NT2/D1 (cell line): ENCODE results near the gene SPINDOC.
A peak's percentile ranks its signal among the peaks of the same experiment; 100 is the strongest.

Source experiments
- DNase-seq: peaks from one replicate; pipeline ENCODE4 v3.0.0-alpha.2; 2011; ENCODE audit warnings: low read depth, low spot score
- H3K27me3 ChIP-seq: 2 replicates; pipeline ENCODE4 v1.6.0; 2011; ENCODE audit warnings: mild to moderate bottlenecking; ENCODE audit not compliant: insufficient read length, insufficient read depth
- H3K36me3 ChIP-seq: 2 replicates; pipeline ENCODE4 v1.6.1; 2011; ENCODE audit warnings: mild to moderate bottlenecking, low read length, mixed read lengths; ENCODE audit not compliant: insufficient read depth, insufficient read length
- H3K4me1 ChIP-seq: 2 replicates; pipeline ENCODE4 v1.5.1; 2011; ENCODE audit not compliant: insufficient read depth, insufficient read length
- H3K4me3 ChIP-seq: 2 replicates; pipeline ENCODE4 v1.5.1; 2011; ENCODE audit warnings: low read depth; ENCODE audit not compliant: insufficient read length
- H3K9ac ChIP-seq: 2 replicates; pipeline ENCODE4 v1.6.0; 2011; ENCODE audit warnings: low read depth; ENCODE audit not compliant: insufficient read length
- H3K9me3 ChIP-seq: 2 replicates; pipeline ENCODE4 v1.5.1; 2011; ENCODE audit warnings: mild to moderate bottlenecking, low read length; ENCODE audit not compliant: insufficient read depth
- SUZ12 ChIP-seq: IDR thresholded peaks from 2 replicates; pipeline ENCODE4 v1.6.1; 2011; ENCODE audit not compliant: insufficient read length, insufficient read depth; ENCODE audit errors: extremely low read depth
- YY1 ChIP-seq: IDR thresholded peaks from 2 replicates; pipeline ENCODE4 v1.6.1; 2011; ENCODE audit not compliant: insufficient read length, insufficient read depth
- ZNF274 ChIP-seq: IDR thresholded peaks from 2 replicates; pipeline ENCODE4 v1.6.1; 2011; ENCODE audit warnings: mild to moderate bottlenecking, low read depth, low read length

The SPINDOC gene

GRCh38 chr11:63837739-63838138, 24.5 kb downstream of the SPINDOC start:
- no peak for TF ChIP-seq YY1
- TF ChIP-seq SUZ12 = no peak
- TF ChIP-seq ZNF274 = no peak
- Histone ChIP-seq H3K4me1 (peaks cover 21% of the 10 kb centered on the region), H3K27me3 (no peaks in the 10 kb centered on the region), H3K9ac (peak overlapping the region; percentile 86), H3K36me3 (peaks cover 2% of the 10 kb centered on the region), H3K9me3 (no peaks in the 10 kb centered on the region), H3K4me3 (no peak overlapping the region)
- no peak for DNase-seq

- no peak for TF ChIP-seq YY1
- TF ChIP-seq ZNF274 = no peak
- TF ChIP-seq SUZ12 = no peak
- Histone ChIP-seq H3K9ac (peak overlapping the region; percentile 86), H3K4me3 (no peak overlapping the region), H3K36me3 (peaks cover 7% of the 10 kb centered on the region), H3K4me1 (peaks cover 21% of the 10 kb centered on the region), H3K27me3 (no peaks in the 10 kb centered on the region), H3K9me3 (no peaks in the 10 kb centered on the region)
- DNase-seq = no peak
Observed at GRCh38 chr11:63838150-63838677, 25.0 kb downstream of the SPINDOC start.

- Histone ChIP-seq H3K9ac (peak within 1 kb of the TSS; percentile 96), H3K9me3 (no peaks in the 10 kb centered on the region), H3K27me3 (no peaks in the 10 kb centered on the region), H3K4me1 (peaks cover 25% of the 10 kb centered on the region), H3K36me3 (peaks cover 11% of the 10 kb centered on the region), H3K4me3 (peak within 1 kb of the TSS; percentile 92)
- no peak for TF ChIP-seq ZNF274
- peak; percentile 56 for TF ChIP-seq YY1
- no peak for TF ChIP-seq SUZ12
- DNase-seq = peak; percentile 98
Observed at GRCh38 chr11:63838678-63839507, 25.6 kb downstream of the SPINDOC start, which contains the start of gene MARK2. Gene MARK2 (plus strand): TSS chr11:63839110. CDS start chr11:63839507, 397 bp downstream.

- no peaks in the 10 kb centered on the region for H3K27me3 ChIP-seq
- H3K4me1 ChIP-seq = peaks cover 24% of the 10 kb centered on the region
- peak overlapping the region; percentile 96 for H3K9ac ChIP-seq
- DNase-seq = no peak
- no peaks in the 10 kb centered on the region for H3K9me3 ChIP-seq
- H3K4me3 ChIP-seq = peak overlapping the region; percentile 92
- TF ChIP-seq ZNF274 = no peak
- peaks cover 17% of the 10 kb centered on the region for H3K36me3 ChIP-seq
Observed at GRCh38 chr11:63839508-63840355, 26.5 kb downstream of the SPINDOC start.

- H3K36me3 ChIP-seq = peaks cover 17% of the 10 kb centered on the region
- H3K4me1 ChIP-seq = peaks cover 20% of the 10 kb centered on the region
- no peaks in the 10 kb centered on the region for H3K27me3 ChIP-seq
- TF ChIP-seq ZNF274 (no peak), SUZ12 (no peak), YY1 (no peak)
- peak overlapping the region; percentile 96 for H3K9ac ChIP-seq
- H3K9me3 ChIP-seq = no peaks in the 10 kb centered on the region
- DNase-seq = no peak
- peak overlapping the region; percentile 92 for H3K4me3 ChIP-seq
Observed at GRCh38 chr11:63840356-63841060, 27.3 kb downstream of the SPINDOC start.

- no peaks in the 10 kb centered on the region for H3K9me3 ChIP-seq
- H3K9ac ChIP-seq = peak overlapping the region; percentile 63
- TF ChIP-seq YY1 (no peak), SUZ12 (no peak), ZNF274 (no peak)
- H3K36me3 ChIP-seq = peaks cover 17% of the 10 kb centered on the region
- no peak overlapping the region for H3K4me3 ChIP-seq
- H3K27me3 ChIP-seq = no peaks in the 10 kb centered on the region
- peaks cover 20% of the 10 kb centered on the region for H3K4me1 ChIP-seq
- DNase-seq = no peak
Observed at GRCh38 chr11:63841554-63841953, 28.3 kb downstream of the SPINDOC start.
